Tibial nerve (tissue), 3 donors: ENCODE results near the gene PDE1A.

ENCODE experiments used
- POLR2A ChIP-seq, 2 donors: fragments of 450-650 bp; IDR thresholded peaks; one replicate each; pipeline ENCODE4 v1.6.1; 2017; ENCODE audit warnings: antibody characterized with exemption in 2 of 2, mild to moderate bottlenecking in 2 of 2, moderate library complexity in 2 of 2
- TF ChIP-seq, protein P1 (sequence below), 5 experiments: fragments of 200-600 bp in 3 of 5; fragments of 450-650 bp in 2 of 5; sonication (generic) in 3 of 5; IDR thresholded peaks; one replicate each; pipeline ENCODE4 v1.5.1; 2016 to 2019; ENCODE audit warnings: antibody characterized with exemption in 5 of 5, mild to moderate bottlenecking in 3 of 5, moderate library complexity in 2 of 5

GRCh38 chr2:182298456-182298855 is 128.4 kb downstream of the PDE1A start:
- TF ChIP-seq, protein P1, sequence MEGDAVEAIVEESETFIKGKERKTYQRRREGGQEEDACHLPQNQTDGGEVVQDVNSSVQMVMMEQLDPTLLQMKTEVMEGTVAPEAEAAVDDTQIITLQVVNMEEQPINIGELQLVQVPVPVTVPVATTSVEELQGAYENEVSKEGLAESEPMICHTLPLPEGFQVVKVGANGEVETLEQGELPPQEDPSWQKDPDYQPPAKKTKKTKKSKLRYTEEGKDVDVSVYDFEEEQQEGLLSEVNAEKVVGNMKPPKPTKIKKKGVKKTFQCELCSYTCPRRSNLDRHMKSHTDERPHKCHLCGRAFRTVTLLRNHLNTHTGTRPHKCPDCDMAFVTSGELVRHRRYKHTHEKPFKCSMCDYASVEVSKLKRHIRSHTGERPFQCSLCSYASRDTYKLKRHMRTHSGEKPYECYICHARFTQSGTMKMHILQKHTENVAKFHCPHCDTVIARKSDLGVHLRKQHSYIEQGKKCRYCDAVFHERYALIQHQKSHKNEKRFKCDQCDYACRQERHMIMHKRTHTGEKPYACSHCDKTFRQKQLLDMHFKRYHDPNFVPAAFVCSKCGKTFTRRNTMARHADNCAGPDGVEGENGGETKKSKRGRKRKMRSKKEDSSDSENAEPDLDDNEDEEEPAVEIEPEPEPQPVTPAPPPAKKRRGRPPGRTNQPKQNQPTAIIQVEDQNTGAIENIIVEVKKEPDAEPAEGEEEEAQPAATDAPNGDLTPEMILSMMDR (IDR thresholded peaks at IDR 0.05): no peak
- no peak for TF ChIP-seq POLR2A (IDR thresholded peaks at IDR 0.05)
